HepG2 (cell line): ENCODE measurements around the gene MPST. TPM values are rescaled to one million over a fixed set of nuclear protein-coding genes. Genes with fewer than 3 reads are reported as not detected.

Experiments
- BORCS8-MEF2B ChIP-seq: sonication (generic); formaldehyde crosslinking; IDR thresholded peaks from 2 replicates; pipeline ENCODE4 v1.8.0; 2022; ENCODE audit warnings: mild to moderate bottlenecking, missing genetic modification reagents
- DR1 ChIP-seq: sonication (generic); formaldehyde crosslinking; IDR thresholded peaks from 2 replicates; pipeline ENCODE4 v1.8.0; 2021; ENCODE audit warnings: mild to moderate bottlenecking, missing genetic modification reagents, inconsistent platforms
- MIXL1 ChIP-seq: IDR thresholded peaks from 2 replicates; pipeline ENCODE4 v1.6.1; 2016
- ZEB1 ChIP-seq: IDR thresholded peaks from 2 replicates; pipeline ENCODE4 v1.6.1; 2012; ENCODE audit warnings: mild to moderate bottlenecking, low read depth, inconsistent platforms; ENCODE audit not compliant: insufficient replicate concordance
- ZNF281 ChIP-seq: sonication (generic); formaldehyde crosslinking; IDR thresholded peaks from 2 replicates; pipeline ENCODE4 v1.4.0; 2020; ENCODE audit warnings: missing genetic modification reagents, borderline replicate concordance
- ZNF318 ChIP-seq: sonication (generic); formaldehyde crosslinking; IDR thresholded peaks from 2 replicates; pipeline ENCODE4 v1.4.0; 2020; ENCODE audit warnings: mild to moderate bottlenecking, missing genetic modification reagents
- ZNF331 ChIP-seq: sonication (generic); formaldehyde crosslinking; IDR thresholded peaks from 2 replicates; pipeline ENCODE4 v1.4.0; 2020; ENCODE audit warnings: missing genetic modification reagents
- ZNF609 ChIP-seq: sonication (generic); formaldehyde crosslinking; IDR thresholded peaks from 2 replicates; pipeline ENCODE4 v1.4.0; 2020; ENCODE audit warnings: mild to moderate bottlenecking, missing genetic modification reagents, borderline replicate concordance
- ZNF691 ChIP-seq: sonication (generic); formaldehyde crosslinking; IDR thresholded peaks from 2 replicates; pipeline ENCODE4 v1.4.0; 2020; ENCODE audit warnings: missing genetic modification reagents, low read depth, mild to moderate bottlenecking, borderline replicate concordance
- ZNF839 ChIP-seq: sonication (generic); formaldehyde crosslinking; IDR thresholded peaks from 2 replicates; pipeline ENCODE4 v1.4.0; 2020; ENCODE audit warnings: missing genetic modification reagents, mild to moderate bottlenecking, borderline replicate concordance
- polyA plus RNA-seq, 8 experiments: library from polyadenylated mRNA; depleted of rRNA in 3 of 8; stranded (reverse) in 7 of 8; unstranded in 1 of 8; fragments of >200 nt; fragmentation: Illumina TruSeq in 4 of 8; extraction: Trizol in 4 of 8; gene quantifications; 2 replicates each; pipeline versions ENCODE4 v1.2.1 to v1.2.3, GENCODE V29; 2011 to 2016; ENCODE audit warnings: low read depth in 4 of 8, missing spikeins in 1 of 8, mixed read lengths in 1 of 8; ENCODE audit not compliant: insufficient read depth in 1 of 8
- total RNA-seq, 5 experiments: library from RNA; depleted of rRNA; stranded (reverse); fragments of >200 nt; fragmentation: Illumina TruSeq; extraction: Trizol; gene quantifications; 2 replicates each; pipeline ENCODE4 v1.2.3, GENCODE V29; 2016; ENCODE audit warnings: low read depth in 1 of 5

Gene MPST
- total and polyA plus RNA-seq, 2 of the 13 experiments (the other 11 are each of a cell fraction or from before 2014, with no cell fraction given), result 133 to 141 TPM

GRCh38 chr22:37033605-37034430 is 14.3 kb downstream of the MPST start (continued):
- TF ChIP-seq ZNF609, result 0 out of 2 replicates have a peak, but pooled peaks have one; percentile 50
- TF ChIP-seq ZNF839 (CRISPR knock-in tag), result peak; percentile 61; the same call in 1 of the 2 replicates
- peak; percentile 59 for TF ChIP-seq ZNF281
- TF ChIP-seq ZNF318 (CRISPR knock-in tag), result 0 out of 2 replicates have a peak, but pooled peaks have one; percentile 20
- TF ChIP-seq MIXL1 (CRISPR knock-in tag), result 0 out of 2 replicates have a peak, but pooled peaks have one; percentile 19
- 0 out of 2 replicates have a peak, but pooled peaks have one; percentile 25 for TF ChIP-seq DR1 (CRISPR knock-in tag)
- peak; percentile 30; the same call in 1 of the 2 replicates for TF ChIP-seq BORCS8-MEF2B (CRISPR knock-in tag)
- TF ChIP-seq ZEB1, result peak; percentile 56
- TF ChIP-seq ZNF331 (CRISPR knock-in tag), result peak; percentile 54; the same call in 1 of the 2 replicates
- TF ChIP-seq ZNF691 (CRISPR knock-in tag), result 0 out of 2 replicates have a peak, but pooled peaks have one; percentile 1
